GM19468 (cell line): ENCODE results near the gene SLC2A14.
"Not testable (repeated sequence)": the region's sequence is repeated elsewhere in the genome, so short reads cannot be mapped to it uniquely, and the experiment has no call there.

Experiments used
- ATAC-seq: cut with Tn5 transposase; IDR thresholded peaks from one replicate; pipeline ENCODE4 v1.9.1; 2021; ENCODE audit warnings: mild to moderate bottlenecking, moderate library complexity, moderate number of reproducible peaks; ENCODE audit not compliant: unreplicated experiment; ENCODE audit errors: extremely low read depth

SLC2A14 gene

DNA sequence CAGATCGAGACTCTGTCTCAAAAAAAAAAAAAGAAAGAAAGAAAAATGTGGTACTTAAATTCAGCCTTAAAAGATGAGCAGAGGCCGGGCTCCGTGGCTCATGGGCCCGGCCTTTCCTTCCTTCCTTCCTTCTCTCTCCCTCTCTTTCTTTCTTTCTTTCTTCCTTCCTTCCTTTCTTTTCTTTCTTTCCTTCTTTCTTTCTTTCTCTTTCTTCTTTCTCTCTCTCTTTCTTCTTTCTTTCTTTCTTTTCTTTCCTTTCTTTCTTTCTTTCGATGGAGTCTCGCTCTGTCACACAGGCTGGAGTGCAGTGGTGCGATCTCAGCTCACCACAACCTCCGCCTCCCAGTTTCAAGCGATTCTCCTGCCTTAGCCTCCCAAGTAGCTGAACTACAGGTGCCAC is 89.3 kb downstream of the SLC2A14 start:
- ATAC-seq = not testable (repeated sequence)

DNA sequence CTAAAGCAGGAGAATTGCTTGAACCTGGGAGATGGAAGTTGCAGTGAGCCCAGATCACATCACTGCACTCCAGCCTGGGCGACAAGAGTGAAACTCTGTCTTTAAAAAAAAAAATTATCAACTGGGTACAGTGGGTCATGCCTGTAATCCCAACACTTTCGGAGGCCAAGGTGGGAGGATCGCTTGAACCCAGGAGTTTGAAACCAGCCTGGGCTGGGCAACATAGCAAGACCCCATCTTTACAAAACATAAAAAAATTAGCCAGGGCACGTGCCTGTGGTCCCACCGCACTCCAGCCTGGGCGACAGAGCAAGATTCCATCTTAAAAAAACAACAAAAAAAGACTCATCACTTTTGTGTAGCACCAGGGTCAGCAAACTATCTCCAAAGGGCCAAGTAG is 90.7 kb downstream of the SLC2A14 start:
- no peak for ATAC-seq

DNA sequence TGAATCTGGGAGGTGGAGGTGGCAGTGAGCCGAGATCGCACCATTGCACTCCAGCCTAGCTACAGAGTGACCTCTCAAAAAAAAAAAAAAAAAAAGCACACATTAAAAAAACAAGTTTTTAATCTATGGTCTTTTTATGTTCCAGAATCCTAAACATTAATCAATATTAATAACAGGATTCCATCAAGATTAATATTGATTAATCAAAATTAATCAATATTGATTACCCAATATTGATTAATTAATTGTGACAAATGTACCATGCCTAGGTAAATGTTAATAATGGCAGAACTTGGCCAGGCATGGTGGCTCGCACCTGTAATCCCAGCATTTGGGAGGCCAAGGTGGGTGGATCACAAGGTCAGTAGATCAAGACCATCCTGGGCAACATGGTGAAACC is 91.4 kb downstream of the SLC2A14 start:
- no peak for ATAC-seq

DNA sequence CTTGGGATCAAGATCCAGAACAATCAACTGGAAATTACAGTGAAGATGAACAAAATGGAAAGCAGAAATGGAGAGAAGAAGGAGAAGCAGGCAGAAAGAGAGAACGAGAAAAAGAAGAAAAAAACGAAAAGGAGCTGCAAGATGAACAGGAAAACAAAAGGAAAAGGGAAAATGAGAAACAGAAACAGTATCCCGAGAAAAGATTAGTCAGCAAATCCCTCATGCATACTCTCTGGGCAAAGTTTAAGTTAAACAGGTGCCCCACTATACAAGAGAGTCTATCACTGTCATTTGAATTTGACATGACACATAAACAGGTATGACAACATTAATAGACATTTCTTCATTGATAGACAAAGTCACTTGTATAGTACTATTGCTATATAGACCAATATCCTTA is 102.7 kb downstream of the SLC2A14 start:
- no peak for ATAC-seq
